SU-DHL-6 (cell line): ENCODE measurements around the gene RDH16.
"Not testable (repeated sequence)": the region's sequence is repeated elsewhere in the genome, so short reads cannot be mapped to it uniquely, and the experiment has no call there.

Experiments used
- H2AFZ ChIP-seq: fragments of 200-600 bp; sonication (generic); 2 replicates; pipeline ENCODE4 v1.6.1; 2014; ENCODE audit warnings: low read depth, mild to moderate bottlenecking, moderate library complexity, mixed read lengths, antibody characterized with exemption, low read length; ENCODE audit not compliant: severe bottlenecking
- H3F3A ChIP-seq: fragments of 200-600 bp; shearing (Covaris generic); 2 replicates; pipeline ENCODE4 v1.6.0; 2016; ENCODE audit warnings: antibody characterized with exemption, mild to moderate bottlenecking; ENCODE audit not compliant: insufficient read depth
- H3K27ac ChIP-seq: fragments of 200-600 bp; sonication (generic); 2 replicates; pipeline ENCODE4 v1.5.1; 2016; ENCODE audit warnings: low read depth, mild to moderate bottlenecking, low read length, moderate library complexity, mixed read lengths
- H3K27me3 ChIP-seq: fragments of 200-600 bp; sonication (generic), shearing (Covaris generic); 2 replicates; pipeline ENCODE4 v1.6.0; 2014; ENCODE audit warnings: mild to moderate bottlenecking, low read length
- H3K36me3 ChIP-seq: fragments of 200-600 bp; sonication (generic); 2 replicates; pipeline ENCODE4 v1.6.1; 2014; ENCODE audit warnings: mild to moderate bottlenecking, low read length, mixed read lengths
- H3K4me2 ChIP-seq: fragments of 300-600, 200-600 bp; shearing (Covaris generic), sonication (generic); 2 replicates; pipeline ENCODE4 v1.6.0; 2014; ENCODE audit warnings: low read length, low read depth, mild to moderate bottlenecking; ENCODE audit not compliant: poor library complexity, severe bottlenecking
- H3K4me3 ChIP-seq: fragments of 200-600 bp; sonication (generic); 2 replicates; pipeline ENCODE4 v1.5.1; 2014; ENCODE audit warnings: antibody characterized with exemption, low read length, mild to moderate bottlenecking, mixed read lengths; ENCODE audit not compliant: insufficient read depth, poor library complexity, severe bottlenecking
- H3K79me2 ChIP-seq: fragments of 200-600 bp; sonication (generic); 2 replicates; pipeline ENCODE4 v1.6.1; 2014; ENCODE audit warnings: mild to moderate bottlenecking, low read length, moderate library complexity; ENCODE audit not compliant: insufficient read depth
- H3K9ac ChIP-seq: fragments of 200-600 bp; sonication (generic); 2 replicates; pipeline ENCODE4 v1.7.0; 2014; ENCODE audit warnings: mild to moderate bottlenecking, low read length
- H3K9me2 ChIP-seq: fragments of 200-600 bp; sonication (generic); replicated peaks from 2 replicates; pipeline ENCODE4 v1.6.1; 2014; ENCODE audit warnings: low read length; ENCODE audit not compliant: insufficient read depth
- H3K9me3 ChIP-seq: fragments of 200-600 bp; sonication (generic); 2 replicates; pipeline ENCODE4 v1.6.1; 2014; ENCODE audit warnings: low read length, mixed read lengths; ENCODE audit not compliant: insufficient read depth
- H4K20me1 ChIP-seq: fragments of 200-600 bp; sonication (generic); 2 replicates; pipeline ENCODE4 v1.6.1; 2014; ENCODE audit warnings: low read depth, mild to moderate bottlenecking, antibody characterized with exemption, low read length, moderate library complexity, mixed read lengths
- EZH2phosphoT487 ChIP-seq: fragments of 200-600 bp; sonication (generic), shearing (Covaris generic); conservative IDR thresholded peaks from 2 replicates; pipeline ENCODE4 v1.6.1; 2018; ENCODE audit warnings: mild to moderate bottlenecking, antibody characterized with exemption, low read length, moderate library complexity, mixed read lengths
- TF ChIP-seq, protein P1 (sequence below): fragments of 200-600 bp; sonication (generic); IDR thresholded peaks from one replicate; pipeline ENCODE4 v1.5.1; 2017; ENCODE audit warnings: antibody characterized with exemption, mild to moderate bottlenecking, low read length, moderate library complexity; ENCODE audit not compliant: insufficient read depth, poor library complexity, severe bottlenecking

The RDH16 gene

DNA sequence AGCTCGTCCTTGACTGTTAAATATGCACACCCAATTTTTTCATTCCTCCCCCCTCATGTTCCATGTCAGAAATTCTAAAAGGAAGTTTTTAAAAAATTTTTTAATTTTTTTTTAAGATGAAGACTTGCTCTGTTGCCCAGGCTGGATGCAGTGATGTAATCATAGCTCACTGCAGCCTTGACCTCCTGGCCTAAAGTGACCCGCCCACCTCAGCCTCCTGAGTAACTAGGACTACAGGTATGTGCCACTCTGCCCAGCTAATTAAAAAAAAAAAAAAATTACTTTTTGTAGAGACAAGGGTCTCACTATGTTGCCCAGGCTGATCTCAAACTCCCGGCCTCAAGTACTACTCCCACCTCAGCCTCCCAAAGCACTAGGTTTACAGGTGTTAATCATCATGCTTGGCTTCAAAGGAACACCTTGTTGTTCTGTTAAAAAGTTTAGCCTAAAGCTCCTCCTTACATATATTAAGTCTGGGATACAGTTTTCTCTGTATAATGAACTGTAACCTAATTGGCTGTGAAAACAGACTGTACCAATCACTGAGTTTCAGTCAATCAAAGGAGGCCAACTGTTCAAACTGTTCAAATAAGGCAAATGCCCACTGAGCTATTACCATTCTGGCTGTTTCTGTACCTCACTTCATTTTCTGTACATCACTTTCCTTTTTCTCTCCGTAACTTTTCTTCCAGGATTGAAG, 41.0 kb downstream of the RDH16 start:
- no peaks in the 10 kb centered on the region for H3K9me3 ChIP-seq
- H3K4me2 ChIP-seq: no peak overlapping the region
- H3K9ac ChIP-seq: no peak overlapping the region
- H4K20me1 ChIP-seq: no peaks in the 10 kb centered on the region
- no peaks in the 10 kb centered on the region for H3K9me2 ChIP-seq
- no peaks in the 10 kb centered on the region for H3K36me3 ChIP-seq
- no peaks in the 10 kb centered on the region for H3F3A ChIP-seq
- no peak overlapping the region for H3K27ac ChIP-seq
- H3K27me3 ChIP-seq: no peaks in the 10 kb centered on the region
- H3K4me3 ChIP-seq: no peak overlapping the region
- TF ChIP-seq, protein P1, sequence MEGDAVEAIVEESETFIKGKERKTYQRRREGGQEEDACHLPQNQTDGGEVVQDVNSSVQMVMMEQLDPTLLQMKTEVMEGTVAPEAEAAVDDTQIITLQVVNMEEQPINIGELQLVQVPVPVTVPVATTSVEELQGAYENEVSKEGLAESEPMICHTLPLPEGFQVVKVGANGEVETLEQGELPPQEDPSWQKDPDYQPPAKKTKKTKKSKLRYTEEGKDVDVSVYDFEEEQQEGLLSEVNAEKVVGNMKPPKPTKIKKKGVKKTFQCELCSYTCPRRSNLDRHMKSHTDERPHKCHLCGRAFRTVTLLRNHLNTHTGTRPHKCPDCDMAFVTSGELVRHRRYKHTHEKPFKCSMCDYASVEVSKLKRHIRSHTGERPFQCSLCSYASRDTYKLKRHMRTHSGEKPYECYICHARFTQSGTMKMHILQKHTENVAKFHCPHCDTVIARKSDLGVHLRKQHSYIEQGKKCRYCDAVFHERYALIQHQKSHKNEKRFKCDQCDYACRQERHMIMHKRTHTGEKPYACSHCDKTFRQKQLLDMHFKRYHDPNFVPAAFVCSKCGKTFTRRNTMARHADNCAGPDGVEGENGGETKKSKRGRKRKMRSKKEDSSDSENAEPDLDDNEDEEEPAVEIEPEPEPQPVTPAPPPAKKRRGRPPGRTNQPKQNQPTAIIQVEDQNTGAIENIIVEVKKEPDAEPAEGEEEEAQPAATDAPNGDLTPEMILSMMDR: no peak
- no peak for TF ChIP-seq EZH2phosphoT487
- no peak overlapping the region for H2AFZ ChIP-seq
- H3K79me2 ChIP-seq: no peaks in the 10 kb centered on the region

DNA sequence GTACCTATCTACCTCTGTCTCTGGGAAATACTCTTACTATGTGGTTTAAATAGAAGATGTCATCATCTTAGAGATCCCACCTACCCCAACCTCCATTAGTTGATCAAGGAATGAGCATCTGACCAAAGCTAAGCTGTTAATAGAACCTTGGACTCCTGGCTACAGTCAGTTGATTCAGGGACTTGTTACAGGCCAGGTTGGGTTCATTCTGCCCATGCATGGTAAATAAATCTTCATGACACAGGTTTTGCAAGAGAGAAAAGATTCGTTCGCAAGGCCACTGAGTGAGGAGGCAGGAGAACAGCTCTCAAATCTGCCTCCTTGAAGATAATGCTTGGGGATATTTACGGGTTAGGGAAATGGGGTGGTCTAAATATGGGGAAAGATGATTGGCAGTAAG, 42.7 kb downstream of the RDH16 start:
- Histone ChIP-seq H3K9me2 (no peaks in the 10 kb centered on the region), H3F3A (no peaks in the 10 kb centered on the region), H3K79me2 (no peaks in the 10 kb centered on the region), H3K9ac (no peak overlapping the region), H3K4me3 (no peak overlapping the region), H3K27ac (no peak overlapping the region), H2AFZ (no peak overlapping the region), H3K27me3 (no peaks in the 10 kb centered on the region), H3K36me3 (no peaks in the 10 kb centered on the region), H3K4me2 (no peak overlapping the region), H3K9me3 (no peaks in the 10 kb centered on the region), H4K20me1 (no peaks in the 10 kb centered on the region)
- TF ChIP-seq EZH2phosphoT487: no peak
- TF ChIP-seq, protein P1: no peak

DNA sequence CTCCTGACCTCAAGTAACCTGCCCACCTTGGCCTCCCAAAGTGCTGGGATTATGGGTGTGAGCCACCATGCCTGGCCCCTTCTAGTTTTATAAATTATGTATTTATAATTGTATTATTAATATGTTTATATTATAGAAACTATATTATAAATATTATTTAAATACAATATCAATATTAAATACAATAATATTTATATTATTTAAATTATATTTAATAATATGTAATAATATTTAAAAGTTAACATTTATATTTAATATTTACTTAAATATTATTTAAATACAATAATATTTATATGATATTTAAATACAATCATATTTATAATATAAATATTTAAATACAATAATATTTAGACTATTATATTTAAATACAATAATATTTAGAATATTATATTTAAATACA, 43.2 kb downstream of the RDH16 start:
- Histone ChIP-seq H2AFZ (no peak overlapping the region), H3K27me3 (no peaks in the 10 kb centered on the region), H3K4me3 (no peak overlapping the region), H3K79me2 (no peaks in the 10 kb centered on the region), H3F3A (no peaks in the 10 kb centered on the region), H3K9ac (no peak overlapping the region), H3K4me2 (no peak overlapping the region), H3K9me3 (no peaks in the 10 kb centered on the region), H3K9me2 (no peaks in the 10 kb centered on the region), H3K27ac (no peak overlapping the region), H4K20me1 (no peaks in the 10 kb centered on the region), H3K36me3 (no peaks in the 10 kb centered on the region)
- TF ChIP-seq, protein P1: no peak
- no peak for TF ChIP-seq EZH2phosphoT487

DNA sequence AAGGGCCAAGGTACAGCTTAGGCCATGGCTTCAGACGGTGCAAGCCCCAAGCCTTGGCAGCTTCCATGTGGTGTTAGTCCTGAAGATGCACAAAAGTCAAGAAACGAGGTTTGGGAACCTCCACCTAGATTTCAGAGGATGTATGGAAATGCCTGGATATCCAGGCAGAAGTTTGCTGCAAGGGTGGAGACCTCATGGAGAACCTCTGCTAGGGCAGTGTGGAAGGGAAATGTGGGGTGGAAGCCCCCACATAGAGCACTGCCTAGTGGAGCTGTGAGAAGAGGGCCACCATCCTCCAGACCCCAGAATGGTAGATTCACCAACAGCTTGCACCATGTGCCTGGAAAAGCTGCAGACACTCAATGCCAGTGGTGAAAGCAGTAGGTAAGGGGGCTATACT, 48.0 kb downstream of the RDH16 start:
- H3K4me2 ChIP-seq, H3K27me3 ChIP-seq, H2AFZ ChIP-seq, H3K79me2 ChIP-seq, H3K9ac ChIP-seq, H3K36me3 ChIP-seq, H4K20me1 ChIP-seq, H3K4me3 ChIP-seq, H3F3A ChIP-seq, H3K9me2 ChIP-seq, H3K9me3 ChIP-seq, H3K27ac ChIP-seq: not testable (repeated sequence)
